Vagina (tissue), 2 donors: ENCODE results near the gene SPEF1. TPM values are rescaled to one million over a fixed set of nuclear protein-coding genes. Genes with fewer than 3 reads are reported as not detected.

Source experiments
- DNase-seq, 2 donors: peaks; one replicate each; pipeline ENCODE4 v3.0.0-alpha.2; 2017; ENCODE audit errors: extremely low spot score in 2 of 2
- H3K27ac ChIP-seq: fragments of 200-600 bp; sonication (generic); one replicate; pipeline ENCODE4 v1.5.1; 2019
- H3K27me3 ChIP-seq: fragments of 200-600 bp; sonication (generic); one replicate; pipeline ENCODE4 v1.5.1; 2019
- H3K36me3 ChIP-seq, 2 donors: fragments of 200-600 bp; sonication (generic); one replicate each; pipeline ENCODE4 v1.5.1; 2017 to 2019
- H3K4me1 ChIP-seq: fragments of 200-600 bp; sonication (generic); one replicate; pipeline ENCODE4 v1.5.1; 2019
- H3K4me3 ChIP-seq, 2 donors: fragments of 200-600 bp; sonication (generic); 1 replicate in 1 of 2; 2 replicates in 1 of 2; pipeline ENCODE4 v1.5.1; 2016 to 2019
- H3K9me3 ChIP-seq: fragments of 200-600 bp; sonication (generic); one replicate; pipeline ENCODE4 v1.5.1; 2019
- CTCF ChIP-seq, 3 experiments: fragments of 450-650 bp in 2 of 3; fragments of 200-600 bp in 1 of 3; sonication (generic) in 1 of 3; IDR thresholded peaks; one replicate each; pipeline ENCODE4 v1.5.1; 2017 to 2019; ENCODE audit warnings: antibody characterized with exemption in 3 of 3, mild to moderate bottlenecking in 2 of 3, moderate library complexity in 2 of 3
- POLR2A ChIP-seq, 2 donors: fragments of 450-650 bp; IDR thresholded peaks; one replicate each; pipeline ENCODE4 v1.6.1; 2017; ENCODE audit warnings: antibody characterized with exemption in 2 of 2, mild to moderate bottlenecking in 2 of 2, moderate library complexity in 2 of 2
- POLR2AphosphoS5 ChIP-seq, 2 donors: sonication (generic); formaldehyde crosslinking; IDR thresholded peaks; one replicate each; pipeline ENCODE4 v1.9.0; 2017; ENCODE audit warnings: antibody characterized with exemption in 2 of 2, mild to moderate bottlenecking in 2 of 2, low read depth in 1 of 2; ENCODE audit not compliant: insufficient read depth in 1 of 2
- intact Hi-C: fragments of 100-400 bp; cut with DNase I; formaldehyde crosslinking; loops from one replicate; pipeline ENCODE4 v1.15.1; 2023
- total RNA-seq: library from RNA; depleted of rRNA; stranded (reverse); fragments of >200 nt; gene quantifications from one replicate; pipeline ENCODE4 v1.2.3, GENCODE V29; 2016

SPEF1 gene
- total RNA-seq, 1 donor from 2014 or later = not detected

DNA sequence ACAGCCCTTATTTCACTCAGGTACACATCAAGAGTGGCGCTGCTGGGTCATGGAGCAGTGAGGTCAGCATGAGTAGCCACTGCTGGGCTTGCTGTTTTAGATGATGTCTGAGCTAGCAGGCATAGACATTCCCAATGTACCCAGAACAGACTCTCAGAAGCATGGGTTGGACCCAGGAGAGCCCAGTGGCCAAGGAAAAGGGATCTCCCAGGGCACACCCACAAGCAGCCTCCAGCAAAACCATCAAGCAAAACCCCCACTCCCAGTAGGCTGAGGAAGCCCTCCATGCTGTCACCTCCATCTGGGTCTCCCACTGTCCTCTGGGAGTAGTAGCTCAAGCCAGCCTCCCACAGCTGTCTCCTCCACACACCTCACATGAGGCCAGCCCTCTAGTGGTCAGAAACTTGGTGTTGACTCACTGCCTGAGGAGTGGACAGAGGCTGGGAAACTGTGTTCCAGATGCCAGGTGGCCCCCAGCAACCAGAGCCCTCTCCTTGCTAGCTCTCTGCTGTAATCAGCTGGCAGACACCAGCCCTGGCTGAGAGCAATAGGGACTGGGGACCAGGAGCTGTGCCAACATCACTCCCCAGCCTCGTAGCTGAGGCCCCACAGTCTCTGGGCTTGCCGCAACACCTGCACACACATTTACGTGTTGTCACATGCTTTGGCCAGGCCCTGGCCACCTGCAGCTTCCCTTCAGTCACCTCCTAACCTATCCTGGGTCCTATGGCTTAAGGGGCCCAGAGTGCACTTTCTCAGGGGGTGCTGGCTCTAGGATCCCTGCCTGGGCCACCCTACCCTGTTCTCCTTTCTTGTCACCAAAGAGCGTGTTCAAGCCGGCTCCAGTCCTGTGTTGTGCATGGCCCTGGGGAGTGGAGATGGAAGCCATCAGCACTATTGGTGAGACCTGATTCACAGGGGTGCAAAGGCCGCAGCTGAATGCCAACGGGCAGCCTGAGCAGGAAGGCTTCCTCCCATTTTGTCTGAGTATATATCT is 37.2 kb upstream of the SPEF1 start:
- Histone ChIP-seq H3K27ac (peak overlapping the region; percentile 97), H3K36me3 (peaks cover 0 to 10% of the 10 kb centered on the region in 2 donors), H3K4me3 (no peak overlapping the region), H3K9me3 (no peaks in the 10 kb centered on the region), H3K27me3 (no peaks in the 10 kb centered on the region), H3K4me1 (peaks cover 34% of the 10 kb centered on the region)
- TF ChIP-seq POLR2A (IDR thresholded peaks at IDR 0.05) (no peak), CTCF (IDR thresholded peaks at IDR 0.05) (peak; percentile 22 to 47 (median 42)), POLR2AphosphoS5 (IDR thresholded peaks at IDR 0.05; ENCODE audit: insufficient read depth in 1 of 2, low read depth in 1 of 2) (peak in 1 of 2 donors; percentile 17)
- peak in 1 of 2 donors; percentile 89 for DNase-seq
- intact Hi-C loops = loop anchor here (2.0 kb wide), 1 partner anchor 32 kb away; the partner anchor contains the start of gene CENPB

DNA sequence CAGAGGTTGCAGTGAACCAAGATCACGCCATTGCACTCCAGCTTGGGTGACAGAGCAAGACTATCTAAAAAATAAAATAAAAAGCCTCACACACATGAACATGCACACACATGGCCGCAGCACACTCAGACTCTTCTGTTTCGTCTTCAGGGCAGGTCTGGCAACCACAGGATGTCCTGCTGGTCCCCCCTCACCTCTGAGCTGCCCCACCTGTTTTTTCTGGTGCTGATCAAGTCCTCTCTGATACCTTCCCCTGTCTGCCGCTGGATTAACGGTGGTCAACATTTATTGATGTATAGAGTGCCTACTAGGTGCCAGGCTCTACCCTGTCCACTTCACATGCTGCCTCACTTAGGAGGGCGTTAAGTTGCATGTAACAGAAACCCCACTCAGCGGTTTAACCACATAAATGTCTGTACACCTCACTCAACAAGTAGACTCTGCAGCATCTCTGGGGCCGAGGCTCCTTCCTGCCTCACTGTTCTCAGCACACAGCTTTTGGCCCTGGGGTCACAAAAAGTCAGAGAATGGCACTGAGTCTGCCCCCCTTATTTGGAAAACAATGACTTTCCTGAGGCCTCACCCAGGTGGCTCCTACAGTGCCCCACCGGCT is 34.6 kb upstream of the SPEF1 start:
- peaks cover 44% of the 10 kb centered on the region for H3K4me1 ChIP-seq
- DNase-seq = no peak
- TF ChIP-seq CTCF (IDR thresholded peaks at IDR 0.05) = no peak
- no peak for TF ChIP-seq POLR2AphosphoS5 (IDR thresholded peaks at IDR 0.05; ENCODE audit: insufficient read depth in 1 of 2, low read depth in 1 of 2)
- no peak for TF ChIP-seq POLR2A (IDR thresholded peaks at IDR 0.05)
- no peaks in the 10 kb centered on the region for H3K36me3 ChIP-seq
- no peaks in the 10 kb centered on the region for H3K9me3 ChIP-seq
- no peaks in the 10 kb centered on the region for H3K27me3 ChIP-seq
- no peak overlapping the region for H3K27ac ChIP-seq
- intact Hi-C loops = no loop called here
- H3K4me3 ChIP-seq = no peak overlapping the region

GRCh38 chr20:3814928-3815495 is 33.8 kb upstream of the SPEF1 start:
- Histone ChIP-seq H3K36me3 (no peaks in the 10 kb centered on the region), H3K27ac (no peak overlapping the region), H3K27me3 (no peaks in the 10 kb centered on the region), H3K4me3 (no peak overlapping the region), H3K9me3 (no peaks in the 10 kb centered on the region), H3K4me1 (peaks cover 52% of the 10 kb centered on the region)
- TF ChIP-seq POLR2AphosphoS5 (IDR thresholded peaks at IDR 0.05; ENCODE audit: insufficient read depth in 1 of 2, low read depth in 1 of 2) (no peak), CTCF (IDR thresholded peaks at IDR 0.05) (no peak), POLR2A (IDR thresholded peaks at IDR 0.05) (no peak)
- intact Hi-C loops = no loop called here
- no peak for DNase-seq

GRCh38 chr20:3813848-3814581 is 32.8 kb upstream of the SPEF1 start:
- Histone ChIP-seq H3K9me3 (no peaks in the 10 kb centered on the region), H3K4me1 (peaks cover 48% of the 10 kb centered on the region), H3K36me3 (no peaks in the 10 kb centered on the region), H3K27ac (peak overlapping the region; percentile 88), H3K27me3 (no peaks in the 10 kb centered on the region), H3K4me3 (no peak overlapping the region)
- intact Hi-C loops = no loop called here
- DNase-seq = no peak
- TF ChIP-seq CTCF (IDR thresholded peaks at IDR 0.05) = no peak
- TF ChIP-seq POLR2AphosphoS5 (IDR thresholded peaks at IDR 0.05; ENCODE audit: insufficient read depth in 1 of 2, low read depth in 1 of 2) = no peak
- TF ChIP-seq POLR2A (IDR thresholded peaks at IDR 0.05) = no peak
